Anterior cingulate cortex (tissue), 58 donors: ENCODE measurements around the gene MOSPD2.

Experiments
- DNase-seq, 58 donors: peaks; one replicate each; lab custom pipeline; 2025; lab: John Stamatoyannopoulos, UW

The MOSPD2 gene

GRCh38 chrX:14872851-14873675 lies at the start of gene MOSPD2, which contains the start of gene FANCB:
Gene MOSPD2 (plus strand): TSS chrX:14873421. CDS start chrX:14873529, 108 bp downstream.
Gene FANCB (minus strand): TSS chrX:14873069. CDS start chrX:14865510, 7,559 bp downstream.
- peak; percentile 20 to 97 (median 88) for DNase-seq

GRCh38 chrX:14825851-14826250 lies 47.4 kb upstream of the MOSPD2 start:
- DNase-seq = no peak

DNA sequence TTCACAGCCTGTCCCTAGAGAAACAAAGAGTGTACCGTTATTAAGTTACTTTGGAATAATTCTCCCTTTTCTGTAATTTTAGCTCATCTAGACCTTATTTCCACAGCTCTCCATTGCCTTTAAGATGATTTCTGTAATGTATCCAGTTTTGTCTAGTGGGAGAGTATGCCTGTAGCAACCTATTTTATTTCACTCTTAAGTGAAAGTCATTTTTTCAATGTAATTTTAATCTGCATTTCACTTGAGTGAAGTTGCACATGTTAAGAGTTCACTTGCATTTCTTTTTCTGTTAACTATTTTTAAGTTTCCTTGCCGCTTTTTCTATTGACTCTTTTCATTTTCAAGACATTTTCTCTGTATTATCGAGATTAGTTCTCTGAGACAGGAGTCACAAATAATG lies 46.9 kb upstream of the MOSPD2 start:
- DNase-seq = no peak

GRCh38 chrX:14829643-14830042 lies 43.6 kb upstream of the MOSPD2 start:
- no peak for DNase-seq

- no peak for DNase-seq
Observed at GRCh38 chrX:14832151-14832550, 41.1 kb upstream of the MOSPD2 start.

- DNase-seq = no peak
Observed at GRCh38 chrX:14832586-14832985, 40.6 kb upstream of the MOSPD2 start.

- DNase-seq = no peak
Observed at GRCh38 chrX:14837155-14837554, 36.1 kb upstream of the MOSPD2 start.

DNA sequence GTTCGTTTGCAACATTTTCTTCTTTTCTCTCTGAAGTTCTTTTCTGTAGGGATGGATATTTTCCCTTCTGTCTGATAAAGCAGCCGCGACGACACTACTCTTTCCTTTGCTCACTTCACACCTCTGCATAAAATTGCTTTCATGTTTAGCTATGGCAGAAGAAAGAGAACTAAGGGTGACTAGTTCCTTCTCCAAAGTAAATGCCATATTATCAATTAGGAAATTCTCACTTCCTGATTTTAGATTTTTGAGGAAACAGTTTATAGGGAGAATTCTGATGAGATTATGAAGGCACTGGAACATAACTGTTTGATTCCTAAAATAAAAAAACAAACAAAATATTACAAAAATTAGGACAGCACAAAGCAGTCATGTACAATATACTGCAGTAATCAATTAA lies 29.6 kb upstream of the MOSPD2 start:
- DNase-seq = no peak

DNA sequence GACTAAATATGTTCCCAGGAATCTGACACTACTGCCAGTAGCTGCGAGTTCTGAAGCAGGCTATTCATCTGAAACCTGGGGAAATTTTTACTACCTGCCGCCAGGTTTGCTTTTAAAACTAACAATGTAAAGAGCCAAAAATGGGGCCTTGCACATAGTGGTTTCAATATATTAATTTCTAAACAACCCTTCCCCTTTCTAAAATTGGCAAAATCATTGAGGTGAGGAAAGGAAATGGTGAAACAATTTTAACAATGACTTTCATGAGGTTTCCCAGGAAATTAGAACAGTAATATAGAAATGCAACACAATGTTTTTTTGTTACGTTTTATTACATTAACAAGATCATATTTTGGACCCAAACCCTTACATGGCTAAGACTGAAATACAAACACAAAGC lies 21.7 kb upstream of the MOSPD2 start:
- no peak for DNase-seq

- no peak for DNase-seq
Observed at GRCh38 chrX:14864631-14865030, 8.6 kb upstream of the MOSPD2 start.

DNA sequence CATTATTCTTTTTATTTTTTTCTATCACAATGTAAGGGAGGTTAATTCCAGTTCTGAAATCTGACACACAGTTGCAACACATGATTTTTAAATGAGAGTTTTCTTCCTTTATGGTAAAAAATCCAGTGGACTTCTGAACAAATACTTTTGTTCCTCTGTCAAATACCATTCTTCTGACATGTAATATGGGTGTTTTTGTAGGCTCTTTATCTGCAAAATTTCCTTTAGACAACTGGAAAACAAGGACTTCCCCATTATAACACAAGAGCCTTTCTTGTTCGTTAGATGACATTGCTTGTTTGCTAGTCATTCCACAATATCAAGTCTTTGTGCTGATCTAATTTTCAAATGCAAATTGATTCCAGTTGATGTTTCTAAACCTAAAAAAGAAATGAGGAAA lies 8.0 kb upstream of the MOSPD2 start:
- peak in 1 of 58 donors; percentile 20 for DNase-seq

DNA sequence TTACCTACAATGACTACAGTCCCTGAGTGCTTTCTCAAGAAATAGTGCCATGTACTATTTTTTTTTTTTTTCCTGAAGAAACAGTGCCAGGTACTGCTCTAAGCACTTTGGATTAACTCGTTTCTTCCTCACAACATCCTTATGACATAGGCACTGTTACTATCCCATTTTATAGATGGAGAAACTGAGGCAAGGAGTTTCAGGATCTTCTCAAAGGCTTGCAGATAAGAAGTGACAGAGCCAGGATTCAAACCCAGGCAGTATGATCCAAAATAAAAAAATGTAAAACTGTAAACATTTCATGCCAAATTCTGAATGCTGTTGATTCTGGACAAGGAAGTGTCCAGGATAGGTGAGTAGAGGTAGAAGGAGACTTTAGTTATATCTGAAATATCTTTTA lies 1.5 kb upstream of the MOSPD2 start:
- DNase-seq = no peak

GRCh38 chrX:14872355-14872754 lies 866 bp upstream of the MOSPD2 start:
- DNase-seq = peak in 1 of 58 donors; percentile 2

DNA sequence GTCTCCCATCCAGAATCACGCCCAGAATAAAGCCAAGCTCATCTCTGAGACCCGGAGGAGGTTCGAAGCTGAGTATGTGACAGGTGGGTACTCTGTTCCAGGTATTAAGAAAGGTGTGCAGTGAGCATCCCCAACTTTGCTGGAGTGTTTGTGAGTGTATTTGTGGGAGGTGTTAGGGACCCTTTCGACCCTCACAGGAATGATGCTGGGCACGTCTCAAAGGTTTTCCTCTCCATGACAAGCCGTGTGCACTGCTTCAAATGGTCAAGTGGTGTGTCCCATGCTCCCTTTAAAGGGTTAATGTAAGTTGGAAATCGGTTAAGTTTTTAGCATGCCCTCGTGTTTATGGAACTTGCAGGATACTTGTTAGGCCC lies 442 bp downstream of the MOSPD2 start:
- DNase-seq = peak in 1 of 58 donors; percentile 9

DNA sequence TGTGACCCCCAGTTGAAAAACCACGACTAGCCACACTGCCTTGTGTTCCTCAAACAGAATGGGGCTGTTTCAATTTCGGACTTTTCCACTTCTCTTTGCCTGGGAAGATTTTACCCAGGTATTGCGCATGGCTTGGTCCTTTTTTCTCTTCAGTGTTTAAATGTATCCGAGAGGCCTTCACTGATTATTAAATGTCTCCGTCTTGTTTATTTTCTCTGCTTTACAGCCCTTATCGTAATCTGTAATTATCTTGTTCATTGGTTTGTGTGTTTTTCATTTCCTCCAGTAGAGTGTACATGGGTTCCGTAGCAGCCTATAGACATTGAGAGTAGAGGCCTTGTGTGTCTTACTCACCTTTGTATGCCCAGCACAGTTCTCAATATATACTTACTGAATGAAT lies 2.4 kb downstream of the MOSPD2 start:
- DNase-seq = no peak

DNA sequence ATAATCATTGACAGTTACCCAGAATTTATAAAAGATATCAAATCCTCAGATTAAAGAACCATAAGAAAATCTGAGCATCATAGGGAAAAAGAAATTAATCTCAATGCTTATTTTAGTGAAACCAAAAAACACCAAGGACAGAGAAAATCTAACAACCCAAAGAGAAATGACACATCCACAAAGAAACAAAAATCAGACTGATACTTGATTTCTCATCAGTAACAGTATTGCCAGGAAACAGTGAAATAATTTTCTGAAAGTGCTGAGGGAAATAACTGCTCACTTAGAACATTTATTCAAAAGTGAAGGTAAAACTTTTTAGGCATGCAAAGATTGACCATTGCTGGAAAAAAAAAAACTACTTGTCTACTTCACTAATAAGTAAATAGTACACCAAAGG lies 10.6 kb downstream of the MOSPD2 start:
- no peak for DNase-seq

DNA sequence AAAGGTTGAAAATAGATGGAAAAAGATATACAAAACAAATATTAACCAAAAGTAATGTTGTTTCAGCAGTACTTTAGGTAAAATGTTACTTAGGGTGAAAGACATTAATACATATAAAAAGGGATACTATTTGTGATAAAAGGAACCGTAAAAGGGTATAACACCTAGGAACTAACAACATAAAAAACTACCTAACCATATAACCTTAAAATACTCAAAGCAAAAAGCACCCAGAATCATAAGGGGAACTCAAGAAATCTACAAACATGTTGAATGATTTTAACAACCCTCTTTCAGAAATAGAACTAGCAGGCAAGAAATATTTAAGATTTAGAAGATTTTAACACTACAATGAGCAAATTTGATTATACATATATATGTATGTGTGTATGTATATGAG lies 11.5 kb downstream of the MOSPD2 start:
- DNase-seq = no peak

- DNase-seq = no peak
Observed at GRCh38 chrX:14886252-14886651, 13.0 kb downstream of the MOSPD2 start.

DNA sequence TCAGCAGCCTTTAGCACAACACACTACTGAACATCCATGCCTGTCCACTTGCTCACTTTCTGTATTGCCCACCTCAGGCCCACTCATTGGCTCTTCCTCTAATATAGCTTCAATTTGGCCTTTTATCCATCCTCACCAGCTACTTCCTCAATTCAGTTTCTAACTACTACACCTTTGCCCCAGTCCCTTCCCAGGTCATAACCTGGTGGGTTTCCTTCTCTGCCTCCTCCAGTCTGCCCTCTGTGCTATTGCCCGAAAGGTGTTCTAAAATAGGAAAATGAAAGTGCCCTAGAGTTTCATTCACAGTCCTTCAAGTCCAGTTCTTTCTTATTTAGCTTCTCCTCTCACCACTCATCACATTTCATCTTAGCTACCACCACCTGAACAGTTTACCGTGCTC lies 23.1 kb downstream of the MOSPD2 start:
- no peak for DNase-seq

DNA sequence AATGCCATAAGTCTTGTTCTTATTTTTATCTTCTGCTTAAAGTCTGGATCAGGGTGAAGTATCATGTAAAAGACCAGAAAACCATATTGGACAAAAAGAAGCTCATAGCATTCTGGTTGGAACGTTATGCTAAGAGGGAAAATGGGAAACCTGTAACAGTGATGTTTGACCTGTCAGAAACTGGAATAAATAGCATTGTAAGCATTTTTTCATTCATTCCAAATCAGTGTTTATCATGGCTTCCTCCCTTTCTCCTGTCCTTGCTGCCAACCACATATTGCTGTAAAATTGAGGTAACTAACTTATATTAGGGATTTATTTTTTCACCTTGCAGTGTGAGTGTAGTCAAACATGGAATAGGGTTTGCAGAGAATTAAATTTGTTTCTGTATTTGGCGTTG lies 23.8 kb downstream of the MOSPD2 start:
- DNase-seq = no peak

- DNase-seq = no peak
Observed at GRCh38 chrX:14899607-14900006, 26.4 kb downstream of the MOSPD2 start.

DNA sequence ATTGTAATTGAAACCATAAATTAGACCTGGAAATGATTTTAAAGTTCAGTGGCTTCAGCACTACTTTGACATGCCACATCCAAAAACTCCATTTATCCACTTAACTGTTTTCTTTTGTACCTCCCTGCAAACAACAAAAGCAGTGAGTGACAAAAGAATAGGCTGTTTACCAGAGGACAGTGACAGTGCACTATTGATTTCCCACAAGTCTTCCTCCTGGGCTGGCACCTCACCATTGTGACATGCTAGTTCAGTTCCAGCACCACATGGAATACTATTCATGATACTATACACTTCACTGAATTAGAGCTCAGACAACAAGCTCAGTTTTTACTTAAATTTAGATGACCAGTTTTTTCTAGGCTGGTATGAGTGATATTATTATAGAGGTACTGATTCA lies 29.3 kb downstream of the MOSPD2 start:
- peak in 11 of 58 donors; percentile 0 to 23 (median 6) for DNase-seq

- DNase-seq = no peak
Observed at GRCh38 chrX:14903891-14904290, 30.7 kb downstream of the MOSPD2 start.
